Ecto neural progenitor cell (in vitro differentiated cells): ENCODE measurements around the gene NFYB.
"Not testable (repeated sequence)": the region's sequence is repeated elsewhere in the genome, so short reads cannot be mapped to it uniquely, and the experiment has no call there.

Source experiments
- DNase-seq: peaks from one replicate; pipeline ENCODE4 v3.0.0-alpha.2; 2018; ENCODE audit warnings: low spot score

Gene NFYB

GRCh38 chr12:104114834-104115586 is 23.0 kb downstream of the NFYB start:
- DNase-seq, result not testable (repeated sequence)

- no peak for DNase-seq
Measured at GRCh38 chr12:104109446-104110271, 28.4 kb downstream of the NFYB start.

- peak; percentile 87 for DNase-seq
Measured at GRCh38 chr12:104108755-104109445, 29.1 kb downstream of the NFYB start.

GRCh38 chr12:104106965-104107364 is 31.0 kb downstream of the NFYB start:
- DNase-seq, result no peak

GRCh38 chr12:104105461-104105860 is 32.5 kb downstream of the NFYB start:
- DNase-seq, result no peak

GRCh38 chr12:104097954-104098353 is 40.1 kb downstream of the NFYB start:
- no peak for DNase-seq

- no peak for DNase-seq
Measured at GRCh38 chr12:104095289-104095688, 42.7 kb downstream of the NFYB start.

GRCh38 chr12:104094284-104094683 is 43.7 kb downstream of the NFYB start:
- no peak for DNase-seq

GRCh38 chr12:104091136-104091535 is 46.9 kb downstream of the NFYB start:
- DNase-seq, result no peak

- no peak for DNase-seq
Measured at GRCh38 chr12:104090685-104091084, 47.3 kb downstream of the NFYB start.

GRCh38 chr12:104083769-104084475 is 54.1 kb downstream of the NFYB start:
- DNase-seq, result no peak

- DNase-seq, result no peak
Measured at GRCh38 chr12:104080764-104081163, 57.2 kb downstream of the NFYB start.

- no peak for DNase-seq
Measured at GRCh38 chr12:104079024-104079423, 59.0 kb downstream of the NFYB start.

GRCh38 chr12:104073699-104074098 is 64.3 kb downstream of the NFYB start:
- no peak for DNase-seq

- no peak for DNase-seq
Measured at GRCh38 chr12:104072099-104072498, 65.9 kb downstream of the NFYB start.
